ENCODE results near the gene HNF4A.
"Not testable (repeated sequence)": the region's sequence is repeated elsewhere in the genome, so short reads cannot be mapped to it uniquely, and the experiment has no call there.

The HNF4A gene

DNA sequence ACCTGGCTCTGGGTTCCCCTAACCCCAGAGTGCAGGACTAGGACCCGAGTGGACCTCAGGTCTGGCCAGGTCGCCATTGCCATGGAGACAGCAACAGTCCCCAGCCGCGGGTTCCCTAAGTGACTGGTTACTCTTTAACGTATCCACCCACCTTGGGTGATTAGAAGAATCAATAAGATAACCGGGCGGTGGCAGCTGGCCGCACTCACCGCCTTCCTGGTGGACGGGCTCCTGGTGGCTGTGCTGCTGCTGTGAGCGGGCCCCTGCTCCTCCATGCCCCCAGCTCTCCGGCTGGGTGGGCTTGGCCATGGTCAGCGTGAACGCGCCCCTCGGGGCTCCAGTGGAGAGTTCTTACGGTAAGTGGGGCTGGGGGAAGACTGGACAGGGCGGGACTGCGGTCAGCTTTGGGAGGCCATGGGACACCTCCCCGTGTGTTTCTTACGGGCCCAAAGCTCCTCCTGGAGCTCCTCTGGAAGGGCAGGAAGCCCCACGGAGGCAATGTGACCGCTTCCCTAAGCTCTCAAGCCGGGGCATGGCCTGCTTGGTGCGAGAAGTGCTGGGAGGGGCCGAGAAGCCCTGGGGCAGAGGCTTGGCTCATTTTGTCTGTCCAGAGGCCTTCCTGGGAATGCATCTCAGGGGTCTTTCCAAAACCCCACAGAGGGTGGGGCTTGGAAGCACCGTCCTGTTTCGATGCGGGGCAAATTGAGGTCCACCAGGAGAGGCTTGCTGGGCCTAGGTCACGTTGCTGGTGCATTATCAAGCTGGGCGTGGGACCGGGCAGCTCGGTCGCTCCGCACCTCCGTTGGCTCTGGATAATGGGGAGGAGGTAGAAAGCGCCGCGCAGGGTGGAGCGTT, at the start of gene HNF4A:
HNF4A (plus strand) TSS at position 202 of the 855 bp plus-strand sequence; CDS start at position 308, 106 bp downstream.
- peak; percentile 17 for DNase-seq

DNA sequence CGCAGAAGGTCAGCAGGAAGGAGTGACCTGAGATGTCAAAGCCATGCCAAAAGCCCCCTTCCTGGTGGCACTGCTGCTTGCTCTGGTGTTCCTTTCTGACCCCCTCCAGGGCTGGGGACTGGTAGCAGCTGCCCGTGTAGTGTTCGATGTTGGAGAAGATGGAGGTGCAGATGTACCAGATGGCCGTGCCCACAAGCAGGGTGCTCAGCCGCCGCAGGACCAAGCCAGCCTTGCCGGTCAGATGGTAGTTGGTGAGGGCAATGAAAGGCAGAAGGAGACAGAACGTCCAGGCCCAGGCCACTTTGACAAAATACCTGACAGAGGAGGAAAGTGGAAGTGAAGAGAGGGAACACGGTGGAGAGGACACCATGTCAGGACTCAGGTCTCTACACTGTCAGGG, 48.6 kb upstream of the HNF4A start:
- DNase-seq: no peak

DNA sequence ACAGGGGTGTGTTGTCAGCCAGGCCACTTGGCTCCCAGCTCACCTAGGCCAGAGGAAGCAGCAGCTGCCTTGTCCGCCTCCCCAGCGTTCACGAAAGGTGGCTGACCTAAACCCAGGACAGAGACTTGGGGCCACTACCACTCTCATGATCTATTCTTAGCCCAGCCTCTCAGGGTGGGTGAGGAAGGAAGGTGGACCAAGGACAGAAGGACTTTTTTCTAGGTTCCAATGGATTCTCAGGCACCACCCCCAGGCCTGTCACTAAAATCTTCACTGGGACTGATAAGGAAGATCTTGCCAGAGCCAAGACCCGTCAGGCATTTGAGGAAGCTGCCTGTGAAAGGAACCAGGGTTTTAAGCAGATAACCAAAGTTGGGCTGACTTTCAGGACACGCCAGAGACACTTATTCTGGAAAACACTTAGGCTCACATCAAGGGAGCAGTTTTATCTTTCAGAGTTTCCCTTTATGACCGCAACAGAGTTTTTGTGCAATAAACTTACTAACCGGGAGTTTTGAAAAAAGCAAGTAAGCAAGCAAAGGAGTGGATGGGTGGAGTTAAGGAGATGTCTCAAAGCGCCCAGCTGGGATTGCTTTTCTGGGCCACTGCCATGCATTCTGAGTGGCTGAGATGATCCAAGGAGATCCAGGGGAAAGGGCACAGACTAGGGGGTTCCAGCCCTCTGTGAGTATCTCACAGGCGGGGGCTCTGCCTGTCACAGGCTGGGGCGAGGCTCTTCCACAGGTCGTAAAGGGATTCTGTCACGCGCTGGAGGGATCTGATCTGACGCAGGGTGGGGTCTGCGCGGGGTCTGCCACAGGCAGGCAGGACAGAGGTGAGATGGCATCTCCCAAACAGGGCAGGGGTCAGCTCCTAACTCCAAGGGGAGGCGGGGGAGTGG, 45.5 kb upstream of the HNF4A start:
- DNase-seq: peak; percentile 46

DNA sequence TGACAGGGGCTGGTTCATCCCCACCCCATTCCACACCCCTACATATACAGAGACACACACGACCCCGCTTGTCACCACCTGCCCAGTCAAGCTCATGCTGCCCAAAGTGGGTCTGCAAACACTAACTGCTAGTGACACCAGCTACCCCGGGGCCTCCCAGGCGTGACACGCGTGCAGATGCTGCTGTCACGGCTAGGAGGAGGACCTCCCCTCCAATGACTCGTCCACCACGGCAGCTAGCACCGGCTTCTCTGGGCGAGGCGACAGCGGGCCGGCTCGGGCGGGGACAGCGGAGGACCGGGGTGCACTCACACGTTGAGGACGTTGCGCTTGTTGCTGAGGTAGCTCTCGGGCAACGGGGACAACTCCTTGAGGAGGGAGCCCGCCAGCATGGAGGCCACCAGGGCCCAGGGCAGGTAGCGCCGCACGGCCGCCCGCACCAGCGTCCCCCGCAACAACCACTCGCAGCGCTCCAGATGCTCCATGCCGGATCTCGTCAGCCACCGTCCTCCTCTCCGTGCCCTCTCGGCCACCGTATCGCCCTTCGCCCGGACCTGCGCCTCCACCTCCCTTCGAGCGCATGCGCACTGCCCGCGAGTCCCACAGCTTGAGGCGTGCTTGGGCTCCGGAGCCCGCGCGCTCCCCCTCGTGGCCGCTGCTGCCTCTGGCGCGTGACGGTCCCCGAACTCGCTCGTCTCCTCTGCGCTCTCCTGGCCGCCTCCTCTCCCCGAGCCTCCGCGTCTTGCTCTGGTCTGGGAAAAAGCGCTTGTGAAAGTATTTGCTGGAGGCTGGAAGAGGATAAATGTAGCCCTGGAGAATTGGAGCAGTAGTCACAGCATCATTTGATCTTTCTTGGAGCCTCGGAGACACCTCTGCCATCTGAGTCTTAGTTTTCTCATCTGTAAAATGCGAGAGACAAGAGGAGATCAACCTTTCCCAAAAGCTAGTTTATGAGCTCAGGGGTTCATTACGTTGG, 44.5 kb upstream of the HNF4A start, which contains the start of gene FITM2:
FITM2 (minus strand) TSS at position 539 of the 976 bp plus-strand sequence; CDS start at position 485, 54 bp downstream.
- peak; percentile 97 for DNase-seq

DNA sequence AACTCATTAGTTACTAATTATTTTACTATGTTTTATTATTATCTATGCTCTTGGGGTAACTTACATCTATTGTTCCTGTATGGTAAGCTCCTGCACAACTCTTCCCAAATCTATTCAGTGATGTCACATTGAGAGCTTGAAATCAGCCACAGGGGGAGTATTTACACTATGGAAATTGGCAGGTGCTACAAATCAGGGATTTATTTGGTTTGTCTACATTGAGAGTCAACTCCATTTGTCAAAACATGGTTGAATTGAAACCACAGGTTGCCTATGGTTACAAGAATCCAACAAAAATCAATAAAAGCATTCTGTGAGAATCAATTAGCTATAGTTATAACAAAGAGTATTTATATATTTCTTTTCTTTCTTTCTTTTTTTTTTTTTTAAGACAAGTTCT, 40.6 kb upstream of the HNF4A start:
- no peak for DNase-seq

DNA sequence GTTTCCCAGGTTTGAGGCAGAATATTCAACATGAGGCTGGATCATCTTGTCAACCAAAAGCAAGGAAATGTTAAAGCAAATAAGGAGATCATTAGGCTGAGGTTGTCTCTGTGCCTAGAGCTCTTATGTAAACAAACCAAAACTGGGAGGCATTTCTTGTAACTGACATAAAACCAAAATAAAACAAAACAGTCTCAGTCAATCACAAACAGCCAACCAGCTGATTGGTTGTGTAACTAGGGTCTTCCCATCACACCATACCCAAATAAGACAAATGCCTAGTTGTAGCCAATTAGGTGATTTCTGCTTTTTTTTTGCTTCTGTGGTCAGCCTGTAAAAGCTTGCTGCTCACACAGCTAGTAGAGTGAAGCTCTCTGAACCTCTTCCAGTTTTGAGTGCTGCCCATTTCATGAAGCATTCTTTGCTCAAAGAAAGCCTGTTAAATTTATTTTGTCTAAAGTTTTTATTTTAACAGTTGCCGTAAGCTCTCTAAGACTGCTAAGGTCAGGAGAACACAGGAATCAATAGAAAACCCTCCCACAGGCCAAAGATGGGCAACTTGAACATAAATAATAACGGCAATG, 35.6 kb upstream of the HNF4A start:
- no peak for DNase-seq

DNA sequence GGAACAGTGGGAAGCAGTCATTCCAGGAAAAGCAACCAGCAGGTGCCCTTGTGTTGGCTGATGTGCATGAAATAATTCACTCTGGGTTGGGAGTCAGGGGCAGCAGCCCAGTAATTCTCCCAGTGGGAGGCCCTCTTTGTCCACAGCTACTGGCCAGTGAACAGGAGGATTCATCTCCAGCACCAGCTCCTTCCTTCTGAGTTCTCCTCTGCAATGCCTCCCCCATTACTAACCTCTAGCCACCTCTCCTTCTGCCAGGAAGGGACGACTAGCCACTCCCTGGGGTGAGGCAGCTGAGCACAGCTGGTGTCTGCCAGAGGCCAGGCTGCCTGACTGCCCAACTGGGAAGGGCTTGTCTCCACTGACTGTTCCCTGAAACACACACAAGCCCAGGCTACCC, 31.2 kb upstream of the HNF4A start:
- no peak for DNase-seq

DNA sequence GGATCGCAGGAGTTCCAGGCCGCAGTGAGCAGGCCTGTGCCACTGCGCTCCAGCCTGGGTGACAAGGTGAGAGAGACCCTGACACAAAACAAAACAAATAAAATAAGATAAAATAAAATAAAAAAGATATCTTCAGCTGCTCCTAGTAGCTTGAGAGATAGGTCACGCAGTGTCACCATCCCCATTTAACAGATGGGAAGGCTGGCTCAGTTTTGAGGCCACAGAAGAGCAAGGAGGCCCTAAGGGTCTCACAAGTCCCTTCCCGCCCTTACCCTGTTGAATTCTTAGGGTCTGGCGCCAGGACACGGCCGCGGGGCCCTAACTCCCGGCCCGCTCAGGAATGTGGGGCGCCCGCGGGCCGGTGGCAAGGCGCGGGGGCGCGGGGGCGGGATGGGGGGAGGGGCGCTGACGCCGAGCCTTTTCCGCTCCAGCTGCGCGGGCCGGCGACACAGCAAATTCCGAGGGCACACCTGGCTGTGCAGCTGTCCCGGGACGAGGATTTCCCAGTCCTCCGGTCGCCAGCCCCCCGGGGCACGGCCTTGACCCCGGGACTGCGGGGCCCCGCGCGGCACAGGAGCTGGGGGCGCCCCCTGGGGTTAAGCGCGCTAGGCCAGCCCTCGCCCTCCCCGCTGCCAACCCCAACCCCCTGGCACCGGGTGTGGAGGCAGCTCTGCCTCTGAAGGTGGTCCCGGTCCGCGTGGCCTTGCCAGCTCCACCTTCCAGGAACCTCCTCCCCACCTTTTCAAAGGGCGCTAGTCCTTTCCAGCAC, 28.9 kb upstream of the HNF4A start:
- DNase-seq: no peak

DNA sequence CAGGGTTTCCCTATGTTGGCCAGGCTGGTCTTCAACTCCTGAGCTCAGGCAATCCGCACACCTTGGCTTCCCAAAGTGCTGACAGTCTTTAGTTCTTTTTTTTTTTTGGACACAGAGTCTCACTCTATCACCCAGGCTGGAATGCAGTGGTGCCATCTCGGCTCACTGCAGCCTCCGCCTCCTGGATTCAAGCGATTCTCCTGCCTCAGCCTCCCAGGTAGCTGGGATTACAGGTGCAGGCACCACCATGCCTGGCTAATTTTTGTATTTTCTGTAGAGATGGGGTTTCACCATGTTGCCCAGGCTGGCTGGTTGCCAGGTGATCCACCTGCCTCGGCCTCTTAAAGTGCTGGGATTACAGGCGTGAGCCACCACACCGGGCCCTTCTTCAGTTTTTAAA, 27.8 kb upstream of the HNF4A start:
- not testable (repeated sequence) for DNase-seq

DNA sequence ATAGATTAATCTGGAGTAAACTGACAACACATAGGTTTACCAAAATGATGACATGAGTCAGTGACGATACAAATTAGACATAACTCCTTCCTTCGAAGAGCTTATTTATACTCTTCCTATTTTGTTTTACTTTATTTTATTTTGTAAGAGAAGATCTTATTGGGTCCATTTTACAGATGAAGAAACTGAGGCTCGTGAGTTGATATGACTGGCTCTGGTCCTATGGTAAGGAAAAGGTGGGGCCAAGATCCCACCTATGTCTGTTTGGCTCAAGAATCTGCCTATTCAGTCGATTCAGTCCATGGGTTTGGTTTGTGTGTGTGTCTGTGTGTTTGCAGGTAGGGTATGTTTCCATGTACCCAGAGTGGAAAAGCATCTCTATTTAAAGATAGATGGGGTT, 27.1 kb upstream of the HNF4A start:
- DNase-seq: no peak

DNA sequence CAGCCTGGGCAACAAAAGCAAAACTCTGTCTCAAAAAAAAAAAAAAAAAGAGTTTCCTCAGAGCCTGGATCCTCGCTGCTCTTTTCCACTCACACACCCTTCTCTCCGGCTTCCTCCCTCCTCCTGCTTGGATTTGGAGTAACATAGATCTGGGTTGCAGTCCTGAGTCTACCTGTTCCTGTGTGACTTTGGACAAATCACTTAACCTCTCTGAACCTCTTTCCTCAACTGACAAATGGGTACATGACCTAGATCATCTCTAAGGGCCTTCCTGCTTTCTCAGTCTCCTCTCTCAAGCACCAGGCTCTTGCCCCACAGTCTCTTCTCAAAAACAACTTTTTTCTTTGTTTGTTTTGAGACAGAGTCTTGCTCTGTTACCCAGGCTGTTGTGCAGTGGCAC, 24.3 kb upstream of the HNF4A start:
- DNase-seq: no peak

DNA sequence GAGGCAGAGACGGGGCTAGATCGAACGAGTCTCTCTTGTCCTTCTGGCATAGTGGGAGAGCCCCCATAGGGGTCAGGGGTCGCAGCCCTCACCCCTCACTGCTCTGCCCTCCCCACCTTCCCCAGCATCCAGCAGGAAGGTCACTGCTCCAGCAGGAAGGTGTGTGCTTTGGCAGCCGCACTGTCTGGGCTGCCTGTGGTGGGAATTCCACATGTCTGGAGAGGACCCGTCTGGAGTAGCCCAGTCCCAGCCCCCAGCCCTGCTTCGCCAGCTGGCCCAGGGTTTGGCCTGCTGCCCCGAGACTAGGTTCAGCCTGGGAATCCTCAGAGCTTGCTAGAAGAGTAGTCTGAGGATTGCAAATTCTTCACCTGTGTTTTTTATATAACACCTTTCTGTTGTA, 21.2 kb upstream of the HNF4A start:
- no peak for DNase-seq

DNA sequence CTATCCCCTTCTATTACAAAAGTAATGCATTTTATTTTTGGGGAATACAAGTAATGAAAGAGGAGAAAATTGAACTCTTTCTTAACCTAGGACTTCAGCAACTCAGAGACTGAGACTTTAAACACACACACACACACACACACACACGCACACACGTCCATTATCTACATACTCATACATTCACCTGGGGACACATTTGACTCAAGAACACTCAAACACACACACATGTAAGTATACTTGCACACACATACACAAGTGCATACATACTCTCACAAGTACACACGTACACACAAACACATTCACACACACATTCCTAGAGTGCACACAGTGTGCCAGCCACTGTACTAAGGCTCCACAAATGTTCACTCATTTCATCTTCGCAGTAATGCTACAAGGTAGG, 20.8 kb upstream of the HNF4A start:
- DNase-seq: no peak

DNA sequence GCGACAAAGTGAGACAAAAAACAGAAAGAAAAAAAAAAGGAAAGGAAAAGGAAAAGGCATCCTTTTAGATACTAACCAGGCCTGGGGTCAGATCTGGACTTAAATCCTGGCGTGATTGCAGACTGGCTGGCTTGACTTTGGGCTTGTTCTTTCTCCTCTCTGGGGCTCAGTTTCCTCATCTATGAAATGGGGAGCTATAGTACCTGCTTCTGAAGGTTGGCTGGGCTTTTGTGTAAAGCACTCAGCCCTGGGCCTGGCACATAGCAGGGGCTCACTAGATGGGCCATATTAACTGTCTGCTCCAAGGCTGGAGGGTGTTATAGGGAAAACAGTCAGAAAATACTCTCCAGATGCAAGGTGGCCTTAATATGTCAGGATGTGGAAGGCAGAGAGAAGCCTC, 19.8 kb upstream of the HNF4A start:
- DNase-seq: no peak

DNA sequence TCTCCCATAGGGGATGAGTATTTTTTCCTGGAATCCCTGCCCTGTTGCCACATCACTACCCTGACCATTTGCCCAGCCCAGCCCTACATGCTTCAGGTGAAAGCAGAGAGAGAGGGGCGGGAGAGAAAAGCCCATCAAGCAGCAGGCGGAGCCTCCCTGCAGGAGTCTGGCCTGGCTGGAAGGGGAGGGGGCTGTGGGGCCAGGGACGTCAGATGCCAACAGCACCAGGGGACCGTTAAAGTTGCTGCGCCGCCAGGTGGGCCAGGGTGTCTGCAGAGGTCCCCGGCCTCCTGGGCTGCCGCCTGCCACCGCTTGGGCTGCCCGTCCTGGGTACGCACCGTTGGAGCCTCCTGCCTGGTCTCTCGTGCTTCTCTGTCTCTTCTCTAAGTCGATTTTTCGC, 19.4 kb upstream of the HNF4A start:
- no peak for DNase-seq

DNA sequence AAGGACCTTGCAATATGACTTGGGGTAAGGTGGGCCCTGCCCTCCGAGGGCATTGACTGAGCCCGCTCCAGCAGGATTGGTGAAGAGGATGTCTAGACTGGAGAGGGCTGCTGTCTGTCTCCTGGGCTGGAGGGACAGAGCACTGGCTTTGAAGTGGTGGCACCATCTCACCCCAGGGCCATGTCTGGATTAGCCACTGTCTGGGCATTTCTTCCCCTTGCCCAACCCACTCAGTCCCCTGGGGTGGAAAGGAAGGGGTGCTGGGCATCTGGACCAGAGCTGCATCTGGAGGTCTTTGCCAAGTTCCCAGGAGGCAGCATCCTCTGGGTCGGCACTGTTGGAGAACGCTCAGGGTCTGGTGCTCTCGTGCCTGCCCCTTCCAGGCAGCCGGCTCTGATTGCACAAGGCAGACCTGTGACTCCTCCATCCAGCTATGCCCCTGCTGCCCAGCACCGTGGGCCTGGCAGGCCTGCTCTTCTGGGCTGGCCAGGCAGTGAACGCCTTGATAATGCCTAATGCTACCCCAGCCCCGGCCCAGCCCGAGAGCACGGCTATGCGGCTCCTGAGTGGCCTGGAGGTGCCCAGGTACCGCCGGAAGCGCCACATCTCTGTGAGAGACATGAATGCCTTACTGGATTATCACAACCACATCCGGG, 18.6 kb upstream of the HNF4A start, which contains the start of gene R3HDML:
R3HDML (plus strand) TSS at position 319 of the 656 bp plus-strand sequence; CDS start at position 434, 115 bp downstream.
- no peak for DNase-seq

DNA sequence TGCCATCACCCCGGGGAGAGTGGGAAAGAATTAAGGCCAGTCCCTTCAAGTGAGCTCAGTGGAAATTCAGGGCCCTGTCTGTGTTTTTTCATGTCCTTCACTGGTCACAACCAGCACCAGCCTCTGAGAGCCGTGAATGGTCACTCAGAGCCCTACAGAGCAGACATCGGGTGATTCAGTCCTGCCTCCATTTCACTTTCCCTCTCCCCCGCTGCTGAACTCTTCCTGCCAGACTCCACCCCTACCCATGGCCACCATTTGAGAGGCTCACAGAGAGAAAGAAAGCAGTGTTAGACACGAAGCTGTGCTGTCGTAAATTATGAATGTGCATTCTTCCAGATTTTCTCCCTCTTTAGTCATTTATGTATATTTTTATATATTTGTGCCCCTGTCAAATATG, 13.3 kb upstream of the HNF4A start:
- no peak for DNase-seq

DNA sequence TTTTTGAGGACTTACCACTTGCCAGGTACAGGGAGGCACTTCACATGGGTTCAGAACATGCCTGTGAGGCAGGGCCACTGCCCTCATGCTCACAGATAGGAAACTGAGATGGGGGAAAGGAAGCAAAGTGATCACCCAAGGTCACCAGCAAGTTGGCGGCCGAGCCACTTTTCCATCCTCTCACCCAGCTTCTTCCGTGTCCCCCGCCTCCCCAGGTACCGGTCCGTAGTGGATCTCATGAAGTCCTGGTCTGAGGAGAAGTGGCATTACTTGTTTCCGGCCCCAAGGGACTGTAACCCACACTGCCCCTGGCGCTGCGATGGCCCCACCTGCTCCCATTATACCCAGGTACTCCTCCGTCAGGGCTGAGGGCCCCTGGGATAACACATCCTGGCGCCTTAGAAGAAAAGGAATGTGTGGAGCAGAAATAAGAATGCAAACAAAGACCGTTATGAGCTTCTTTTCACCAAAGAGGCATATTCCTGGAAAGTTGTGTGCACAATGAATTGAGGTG, 12.3 kb upstream of the HNF4A start:
- DNase-seq: no peak

DNA sequence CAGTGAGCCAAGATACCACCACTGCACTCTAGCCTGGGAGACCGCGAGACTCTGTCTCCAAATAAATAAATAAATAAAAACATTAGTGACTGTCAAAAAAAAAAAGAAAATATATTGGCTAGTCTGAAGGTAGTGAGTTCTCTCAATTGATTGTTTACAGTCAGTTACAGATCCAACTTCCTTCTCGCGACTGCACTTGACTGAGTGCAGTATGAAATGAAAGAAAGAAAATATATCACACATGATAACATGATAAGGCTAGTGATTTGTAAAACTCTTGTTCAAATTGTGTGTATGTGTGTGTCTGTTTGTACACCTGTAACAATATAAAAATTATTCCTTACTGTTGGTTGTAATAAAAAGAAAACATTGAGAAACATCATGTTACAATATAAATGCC, 10.8 kb upstream of the HNF4A start:
- DNase-seq: no peak

DNA sequence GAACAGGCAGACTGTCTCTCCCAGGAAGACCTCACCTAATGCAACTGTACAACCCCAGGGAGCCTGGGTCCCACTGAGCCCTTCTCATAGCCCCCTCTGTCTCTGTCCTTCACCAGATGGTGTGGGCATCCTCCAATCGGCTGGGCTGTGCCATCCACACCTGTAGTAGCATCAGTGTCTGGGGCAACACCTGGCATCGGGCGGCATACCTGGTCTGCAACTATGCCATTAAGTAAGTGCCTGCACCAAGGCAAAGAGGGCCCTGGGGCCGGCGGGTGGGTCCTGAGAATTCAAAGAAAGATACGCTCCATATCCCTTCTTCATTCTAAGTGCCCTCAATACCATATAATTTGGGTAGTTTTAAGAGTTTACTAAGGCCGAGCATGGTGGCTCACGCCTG, 10.4 kb upstream of the HNF4A start:
- no peak for DNase-seq

All from NCI-H82 (cell line).